Umbilical cord (tissue), 2 donors: ENCODE results near the gene CADM1. TPM values are rescaled to one million over a fixed set of nuclear protein-coding genes. Genes with fewer than 3 reads are reported as not detected.

ENCODE experiments used
- DNase-seq: peaks from one replicate; pipeline ENCODE4 v3.0.0-alpha.2; 2015; ENCODE audit warnings: low spot score
- total RNA-seq: library from RNA; depleted of rRNA; stranded (reverse); fragments of >200 nt; gene quantifications from one replicate; pipeline ENCODE4 v1.2.3, GENCODE V29; 2014; ENCODE audit warnings: low replicate concordance; ENCODE audit not compliant: insufficient read depth

The CADM1 gene
- total RNA-seq, 1 donor from 2014 or later = 68.1 TPM

DNA sequence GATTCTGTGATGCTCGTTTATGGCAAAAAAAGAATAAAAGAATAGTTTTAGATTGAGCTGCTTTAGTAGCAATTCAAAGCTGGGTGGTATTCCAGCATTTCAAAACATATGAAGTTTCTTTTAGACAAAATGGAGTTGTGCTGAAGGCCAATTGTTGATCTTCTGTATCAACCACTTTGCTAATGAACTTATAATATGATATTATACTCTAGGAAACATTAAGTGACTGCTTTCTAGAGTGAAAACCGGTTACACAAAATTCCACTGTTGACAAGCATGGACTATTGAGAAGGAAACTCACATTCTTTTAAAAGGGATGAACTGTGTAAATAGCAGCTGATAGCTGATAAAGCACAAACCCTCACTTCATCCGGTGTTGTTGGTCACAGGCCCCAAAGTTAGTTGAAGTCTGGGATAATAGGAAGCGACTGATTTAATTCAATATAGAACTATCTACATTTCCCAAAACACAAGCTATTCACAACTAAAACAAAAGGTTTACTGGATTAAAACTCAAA, 255.1 kb downstream of the CADM1 start:
- peak; percentile 38 for DNase-seq

DNA sequence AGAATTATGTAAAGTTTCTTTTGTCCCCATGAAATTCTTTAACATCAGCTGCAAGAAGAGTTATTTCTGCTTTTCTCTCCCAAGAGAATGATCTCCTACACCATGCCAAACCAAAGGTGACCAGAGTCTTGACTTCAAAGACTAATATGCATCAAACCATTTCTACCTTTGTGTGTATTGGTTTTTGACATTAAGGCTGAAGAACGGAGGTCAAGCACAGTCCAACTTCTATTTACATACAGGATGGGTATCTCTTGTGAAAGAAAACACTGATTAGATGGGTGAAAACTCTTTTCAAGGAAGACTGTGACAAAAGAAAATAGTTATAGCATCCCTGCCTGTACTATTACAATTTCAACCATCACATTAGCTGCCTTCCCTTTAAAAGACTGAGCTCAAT, 256.3 kb downstream of the CADM1 start:
- no peak for DNase-seq

DNA sequence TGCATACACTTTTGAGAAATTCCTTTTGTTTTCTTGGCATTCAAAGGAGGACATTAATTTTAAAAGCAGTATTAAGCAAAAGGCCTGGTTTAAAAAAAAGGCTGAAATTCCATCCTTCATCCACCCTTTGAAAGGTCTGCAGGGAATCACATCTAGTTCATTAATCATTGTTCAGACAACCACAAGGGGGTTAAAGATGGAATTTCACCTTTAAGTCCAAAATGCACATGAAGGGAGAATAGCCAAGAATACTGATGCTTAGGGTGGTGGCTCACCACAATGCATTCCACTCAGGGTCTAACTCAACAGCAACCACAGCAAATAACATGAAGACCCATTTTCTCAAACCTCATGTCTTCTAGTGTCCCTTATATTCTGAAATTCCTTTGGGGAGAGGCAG, 256.9 kb downstream of the CADM1 start:
- no peak for DNase-seq

DNA sequence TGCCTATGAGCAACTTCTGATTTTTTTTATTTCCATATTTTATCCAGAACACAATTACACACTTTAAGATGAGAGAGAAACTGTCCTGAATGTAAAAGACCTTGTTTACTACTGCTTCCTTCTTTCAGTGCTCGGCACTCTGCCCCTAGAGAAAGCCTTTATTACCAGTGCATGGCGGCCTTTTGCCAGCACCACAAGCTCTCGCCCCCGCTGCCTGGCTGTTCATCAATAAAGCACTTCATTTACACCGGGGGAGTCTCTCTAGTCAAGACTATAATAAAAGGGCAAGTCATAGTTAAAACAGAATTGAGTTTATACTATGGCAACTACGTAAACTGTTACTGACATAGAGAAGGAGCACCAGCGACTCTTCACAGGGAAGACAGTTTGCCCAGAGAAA, 259.5 kb downstream of the CADM1 start:
- DNase-seq = no peak

DNA sequence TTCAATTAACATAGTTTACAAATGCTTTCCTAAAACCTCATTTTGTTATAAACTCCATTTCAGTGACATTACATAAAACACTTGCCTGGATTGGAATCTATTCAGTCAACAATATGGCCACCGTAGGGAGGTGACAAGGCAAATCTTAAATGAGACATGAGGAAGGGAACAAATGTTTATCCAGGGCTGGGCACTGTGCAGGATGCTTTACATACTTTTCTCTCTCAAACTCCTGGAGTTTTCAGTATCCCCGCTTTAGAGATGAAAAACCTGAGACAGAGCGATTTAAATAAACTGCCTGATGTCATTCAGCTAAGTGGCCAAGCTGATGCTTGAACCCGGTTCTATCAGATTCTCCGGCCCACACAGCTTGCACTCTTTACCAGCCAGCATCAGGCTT, 259.9 kb downstream of the CADM1 start:
- no peak for DNase-seq

DNA sequence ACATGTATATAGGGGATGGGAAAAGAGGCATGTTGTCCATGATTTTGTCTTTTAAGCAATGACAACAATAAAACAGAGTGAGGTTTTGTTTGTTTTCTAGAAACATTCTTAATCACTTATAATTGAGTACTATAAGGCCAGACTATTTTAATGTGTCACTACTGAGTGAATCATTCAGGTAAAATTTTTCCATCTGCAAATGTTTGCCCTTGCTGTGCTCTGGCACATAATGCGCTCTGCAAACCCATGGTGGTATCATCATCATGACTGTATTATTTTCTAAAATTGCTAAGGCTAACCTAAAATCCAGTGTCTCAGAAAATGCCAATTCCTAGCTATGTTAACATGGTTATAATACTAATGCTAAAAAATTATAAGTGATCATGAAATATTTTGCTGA, 261.2 kb downstream of the CADM1 start:
- DNase-seq = no peak

DNA sequence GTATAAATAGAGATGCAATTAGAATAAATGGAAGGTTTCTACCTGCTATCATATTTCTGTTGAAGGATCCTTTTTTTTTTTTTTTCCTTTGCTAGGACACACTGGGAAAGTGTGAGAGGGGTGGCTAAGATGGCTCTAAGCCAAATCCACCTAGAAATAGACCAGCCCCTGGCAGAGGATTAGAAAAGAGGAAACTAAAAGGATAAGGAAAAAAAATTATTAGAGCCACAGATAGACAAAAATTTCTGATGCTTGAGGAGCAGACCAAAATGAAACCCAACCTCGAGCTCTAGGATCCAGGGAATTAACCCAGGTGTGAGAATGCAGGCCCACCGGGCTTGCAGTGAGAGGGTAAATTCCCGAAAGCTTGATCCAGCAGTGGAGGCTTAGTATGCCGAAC, 262.3 kb downstream of the CADM1 start:
- no peak for DNase-seq

DNA sequence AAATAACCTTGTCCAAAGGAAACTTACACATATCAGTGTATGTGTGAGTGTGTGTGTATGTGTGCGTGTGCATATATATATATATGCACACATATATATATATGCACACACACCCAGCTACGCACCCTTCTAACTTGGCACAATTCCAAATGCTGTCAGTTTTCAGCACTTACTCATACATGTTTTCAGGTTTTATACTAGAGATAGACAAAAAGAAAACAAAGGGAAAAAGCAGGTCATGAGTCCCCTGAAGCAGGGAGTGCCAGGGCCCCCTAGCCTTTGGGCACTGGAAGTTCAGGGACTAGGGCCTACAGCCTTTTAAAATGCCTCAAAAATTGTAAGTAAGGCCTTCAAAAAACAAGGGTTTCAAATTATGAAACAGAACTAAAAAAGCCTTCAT, 265.4 kb downstream of the CADM1 start:
- peak; percentile 21 for DNase-seq

DNA sequence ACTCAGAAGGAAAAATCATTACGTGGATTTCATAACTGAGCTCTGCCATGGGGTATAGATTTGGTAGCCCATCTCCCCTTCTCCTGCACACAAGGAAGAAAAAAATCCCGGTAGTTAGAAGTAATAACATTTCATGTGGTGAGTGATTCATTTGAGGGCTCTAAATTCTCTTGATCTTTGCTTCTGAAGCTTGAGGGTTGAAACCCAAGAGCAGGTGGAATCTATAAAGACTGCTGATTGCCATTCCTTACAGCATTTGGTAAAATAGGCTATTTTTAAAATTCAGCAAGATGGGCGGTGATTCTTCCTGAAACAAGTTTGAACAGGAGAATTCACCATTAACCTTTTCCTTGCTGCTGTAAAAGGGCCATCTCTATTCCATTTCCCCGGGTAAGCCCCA, 266.1 kb downstream of the CADM1 start:
- DNase-seq = no peak

DNA sequence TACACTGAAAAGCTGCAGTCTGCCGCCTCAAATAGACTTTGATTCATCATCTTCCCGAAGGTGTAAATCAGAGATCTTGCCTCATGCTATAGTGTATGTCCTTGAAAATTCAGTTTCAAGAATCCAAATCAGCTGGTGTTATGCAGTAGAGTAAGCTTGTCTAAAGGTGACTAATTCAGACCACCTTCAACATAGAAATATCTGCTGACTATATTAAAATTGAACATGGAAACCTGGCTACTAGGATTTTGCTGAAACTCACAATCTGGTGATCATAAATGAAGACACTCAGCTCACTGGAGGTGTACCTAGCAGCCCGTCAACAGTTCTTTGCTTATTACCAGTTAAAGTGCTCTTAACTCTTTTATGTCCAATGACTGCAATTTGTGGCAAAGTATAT, 266.6 kb downstream of the CADM1 start:
- no peak for DNase-seq

DNA sequence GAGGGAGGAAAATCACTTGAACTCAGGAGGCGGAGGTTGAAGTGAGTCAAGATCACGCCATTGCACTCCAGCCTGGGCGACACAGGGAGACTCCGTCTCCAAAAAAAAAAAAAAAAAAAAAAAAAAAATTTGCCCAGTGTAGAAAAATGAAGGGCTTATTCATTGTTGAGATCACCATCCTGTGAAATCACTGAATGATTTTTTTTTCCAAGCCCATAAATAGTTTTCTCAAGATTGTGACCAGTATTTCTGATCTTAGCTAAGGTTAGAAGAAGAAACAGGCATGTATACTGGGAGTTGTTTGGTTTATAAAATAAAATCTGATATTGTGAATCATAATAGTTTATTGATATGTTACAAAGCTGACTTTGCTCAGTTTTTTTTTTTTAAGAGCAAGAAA, 269.4 kb downstream of the CADM1 start:
- no peak for DNase-seq

DNA sequence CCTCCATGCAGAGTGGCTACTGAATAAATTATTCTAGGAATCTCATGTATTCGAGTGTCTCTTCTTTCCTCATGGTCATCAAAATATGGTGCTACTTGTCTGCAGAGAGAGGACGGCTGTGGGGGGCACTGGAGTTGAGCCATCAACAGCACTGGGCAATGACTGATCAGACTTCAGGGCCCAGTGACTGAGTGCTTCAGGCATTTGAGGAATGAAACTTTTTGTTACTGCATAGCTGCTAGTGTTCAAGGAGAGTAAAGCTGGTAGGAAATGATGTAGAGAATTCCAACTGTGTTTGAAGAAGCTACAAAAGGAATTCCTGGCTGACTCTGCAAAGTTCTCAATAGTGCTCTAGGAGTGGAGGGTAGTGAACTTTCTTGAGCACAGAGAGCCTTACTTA, 277.7 kb downstream of the CADM1 start:
- no peak for DNase-seq

DNA sequence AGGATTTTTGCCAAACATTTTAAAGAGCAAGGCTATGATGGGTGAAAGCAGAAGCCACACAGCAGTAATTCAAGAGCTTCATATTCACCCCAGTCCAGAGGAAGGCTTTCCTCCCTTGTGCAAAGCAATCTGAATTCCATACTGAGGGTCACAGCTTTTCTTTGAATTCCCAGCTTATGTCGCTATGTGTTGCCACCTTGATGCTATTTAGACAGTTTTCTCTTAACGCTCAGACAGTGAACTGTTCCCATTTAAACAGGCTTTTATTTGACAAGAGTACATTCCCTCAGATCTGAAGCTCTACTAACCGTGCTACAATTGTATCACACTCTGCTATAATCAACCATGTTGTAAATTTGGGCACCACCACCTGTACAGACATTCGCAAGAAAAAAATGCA, 279.7 kb downstream of the CADM1 start:
- DNase-seq = no peak

DNA sequence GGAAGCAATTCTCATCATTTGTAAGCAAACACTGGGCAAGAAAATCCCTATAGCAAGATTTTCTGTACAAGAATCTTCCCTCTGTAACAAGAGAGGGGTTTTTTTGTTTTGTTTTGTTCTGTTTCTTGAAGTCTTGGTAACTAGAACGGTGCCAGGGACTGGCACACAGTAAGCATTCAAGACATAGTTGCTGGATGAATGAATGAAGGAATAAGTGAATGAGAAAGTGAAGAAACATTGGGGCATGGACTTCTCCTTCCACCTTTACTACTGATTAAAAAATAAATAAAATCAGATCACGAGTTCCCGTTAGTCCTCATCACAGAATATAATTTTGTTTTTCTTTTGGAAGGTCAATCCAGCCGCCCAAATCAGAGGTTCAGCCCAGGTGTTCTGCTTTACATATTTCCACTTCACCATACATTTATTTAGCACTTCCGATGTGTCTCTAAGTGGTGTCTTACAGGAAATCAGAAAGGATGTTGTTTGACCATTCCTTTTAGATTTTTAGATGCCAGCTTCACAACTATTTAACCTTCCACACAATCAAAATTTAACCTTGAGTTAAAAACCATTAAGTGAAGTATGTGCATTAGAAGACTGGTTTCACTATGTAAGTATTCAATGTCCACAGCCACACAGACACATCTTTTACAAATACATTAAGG, 281.2 kb downstream of the CADM1 start:
- DNase-seq = no peak

DNA sequence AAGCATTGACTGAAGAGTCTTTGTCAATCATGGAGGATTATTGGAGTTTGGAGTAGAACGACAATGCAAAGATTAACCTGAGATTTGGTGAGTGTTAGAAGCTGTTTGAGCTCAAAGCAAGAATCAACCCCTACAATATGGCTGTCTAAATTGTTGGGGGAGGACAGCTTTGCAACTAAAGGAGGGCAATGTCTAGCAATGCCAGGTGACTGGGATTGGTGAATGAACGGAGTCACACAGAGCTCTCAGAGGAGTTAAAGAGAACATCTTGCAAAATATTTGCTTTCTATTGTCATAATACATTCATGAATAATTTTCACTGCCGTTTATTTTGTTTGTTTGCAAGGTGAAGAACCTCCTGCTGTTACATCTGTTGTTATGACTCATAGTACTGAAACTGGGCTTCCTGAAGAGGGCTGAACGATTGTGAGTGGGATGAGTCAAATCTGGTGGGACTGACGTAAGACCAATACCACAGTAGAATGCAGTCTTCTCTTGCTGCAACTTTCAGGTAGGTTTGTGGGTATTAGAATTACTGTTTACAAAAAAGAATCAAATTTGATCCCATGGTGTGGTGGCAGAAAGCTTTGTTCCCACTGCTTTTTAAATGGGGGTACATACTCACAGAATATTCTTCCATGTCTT, 281.9 kb downstream of the CADM1 start:
- DNase-seq = no peak

DNA sequence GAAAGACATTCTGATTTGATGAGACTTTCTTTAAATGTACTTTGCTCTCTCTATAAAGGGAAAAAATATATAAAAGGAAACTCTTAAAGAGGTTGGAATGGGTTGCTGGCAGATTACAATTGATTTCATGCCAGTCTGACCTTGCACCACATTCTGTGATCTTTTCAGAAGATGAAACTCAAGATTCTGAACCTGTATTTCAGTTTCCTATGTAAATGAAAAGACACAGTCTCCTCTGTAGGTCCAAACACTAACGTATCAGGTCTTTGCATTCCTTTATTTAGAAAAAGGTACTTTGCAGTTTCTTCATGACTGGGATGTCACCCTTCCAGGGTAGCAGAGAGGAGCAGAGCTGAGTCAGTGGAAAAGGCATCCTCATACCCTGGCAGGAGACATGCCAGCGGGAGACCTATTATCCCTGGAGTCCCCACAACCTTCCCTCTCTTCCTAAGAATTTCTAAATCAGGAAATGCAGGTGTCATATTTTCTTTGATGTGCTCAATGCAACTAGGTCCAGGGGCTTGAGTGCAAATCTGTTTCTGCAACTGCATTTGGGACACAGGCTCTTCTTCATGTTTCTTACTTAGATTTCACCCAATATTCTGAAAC, 282.6 kb downstream of the CADM1 start:
- DNase-seq = no peak

DNA sequence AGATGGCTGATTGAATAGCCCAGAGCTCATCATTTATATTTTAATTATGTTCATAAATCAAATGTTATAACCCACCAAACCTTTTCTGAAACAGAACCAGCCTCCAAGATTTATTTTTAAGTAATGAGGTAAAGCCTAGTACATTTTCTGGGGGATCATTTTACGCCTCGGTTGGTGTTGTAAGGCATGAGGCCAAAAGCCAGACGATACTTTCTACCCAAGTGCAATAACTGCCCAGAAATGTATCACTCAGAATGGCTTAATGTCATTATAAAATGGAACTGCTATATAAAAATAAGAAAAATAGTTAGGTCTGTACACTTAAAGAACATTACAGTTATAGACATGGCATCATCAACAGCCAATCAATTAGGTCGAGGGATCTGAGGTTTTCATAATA, 283.3 kb downstream of the CADM1 start:
- DNase-seq = no peak

DNA sequence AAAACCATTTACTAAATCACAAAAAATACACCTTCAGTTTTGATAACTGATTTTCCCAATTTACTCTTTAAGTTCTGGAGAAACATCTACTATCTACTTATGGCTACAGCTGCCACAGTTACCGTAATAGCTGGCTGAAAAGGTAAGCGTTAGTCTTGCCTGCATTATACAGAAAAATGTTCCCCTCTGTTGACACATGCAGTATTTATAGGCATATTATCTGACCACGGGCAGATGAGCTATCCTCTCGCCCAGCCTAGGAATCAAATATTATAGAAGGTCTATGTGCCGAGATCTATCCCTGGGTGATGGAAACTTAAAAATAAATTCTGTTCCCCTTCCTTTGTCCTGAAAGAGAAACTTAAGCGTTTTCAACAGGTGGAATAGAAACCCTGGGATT, 283.8 kb downstream of the CADM1 start:
- DNase-seq = no peak

DNA sequence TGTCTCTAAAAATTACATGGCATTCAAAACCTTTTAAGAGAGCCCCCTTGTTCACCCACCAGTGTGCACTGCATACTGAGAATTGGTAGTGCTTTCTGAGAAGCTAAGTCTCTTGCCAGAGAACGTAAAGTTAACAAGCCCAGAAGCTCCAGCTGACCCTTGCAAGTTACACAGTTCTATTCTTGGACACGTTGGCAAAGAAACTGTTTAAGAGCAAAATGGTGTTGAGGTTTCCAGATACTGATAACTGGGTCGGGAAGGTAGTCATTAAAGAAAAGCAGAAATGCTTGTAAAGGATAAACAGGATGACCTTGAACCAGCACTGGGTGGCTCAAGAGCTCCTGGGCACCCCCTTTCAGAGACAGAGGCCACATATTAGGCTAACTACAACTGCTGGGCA, 284.8 kb downstream of the CADM1 start:
- no peak for DNase-seq

DNA sequence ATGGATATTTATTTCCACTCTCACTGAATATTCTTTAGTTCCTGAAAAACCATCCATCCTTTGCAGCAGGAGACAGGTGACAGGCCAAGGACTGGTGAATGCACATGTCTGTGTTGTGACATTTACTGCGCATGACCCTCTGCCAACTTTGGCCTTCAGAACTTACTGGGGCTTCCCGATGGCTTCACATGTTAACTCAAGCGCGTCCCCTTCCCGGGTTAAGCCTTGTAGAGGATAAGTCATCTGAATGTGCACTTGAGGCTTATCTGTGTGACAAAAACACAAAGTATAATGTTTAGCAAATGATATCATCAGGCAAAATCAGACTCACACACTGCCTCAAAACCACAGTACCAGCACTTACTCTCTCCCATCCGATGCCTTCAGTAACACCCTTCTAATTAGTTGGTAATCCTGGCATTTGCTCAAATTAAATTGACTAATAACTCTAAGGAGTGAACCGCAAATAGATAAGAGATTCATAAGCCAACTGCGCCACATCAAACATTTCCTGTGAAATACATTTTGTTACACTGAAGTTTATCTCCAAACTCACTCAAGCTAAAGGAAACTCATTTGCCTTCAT, 286.4 kb downstream of the CADM1 start:
- DNase-seq = no peak

DNA sequence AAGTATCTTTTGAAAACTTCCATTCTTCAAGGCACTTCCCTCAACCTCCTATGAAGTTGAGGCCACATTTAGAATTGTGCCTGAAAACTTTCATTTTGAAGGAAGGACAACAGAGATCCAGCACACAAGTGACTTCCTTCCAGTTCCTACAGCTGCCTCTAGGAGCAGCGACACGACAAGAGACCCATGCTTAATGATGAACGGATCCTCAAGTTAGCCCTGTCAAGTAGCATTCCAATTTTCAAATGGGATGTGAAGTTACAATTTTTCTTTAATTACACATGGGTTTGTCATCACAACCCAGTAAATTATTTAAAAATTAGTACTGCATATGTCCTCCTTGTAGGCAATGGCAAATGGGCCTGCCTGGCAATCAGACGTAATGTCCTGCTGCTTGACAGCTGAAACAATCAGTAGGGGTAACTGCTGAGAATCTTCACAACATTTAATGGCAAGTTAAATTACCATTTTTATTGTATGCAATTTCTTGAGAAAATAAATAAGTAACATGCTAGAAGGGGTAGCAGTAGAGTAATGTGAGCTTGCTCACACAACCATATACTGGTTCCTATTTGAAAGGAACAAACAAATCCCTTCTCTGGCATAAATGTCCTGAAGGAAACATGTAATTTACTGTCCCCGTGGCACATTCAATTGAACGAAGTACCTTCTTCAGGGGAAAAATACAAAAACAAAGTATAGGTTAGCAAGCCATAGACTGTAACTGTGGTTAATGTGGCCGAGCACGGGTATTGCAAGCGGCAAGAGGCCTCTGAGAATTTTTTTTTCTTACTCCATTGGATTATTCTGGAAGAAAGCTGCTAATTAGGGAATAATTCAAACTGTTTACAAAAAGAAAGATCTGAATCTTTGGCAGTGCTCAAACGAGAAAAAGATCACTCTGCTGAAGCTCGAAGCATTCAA, 288.3 kb downstream of the CADM1 start:
- DNase-seq = no peak
